Measurements from ENCODE around the gene ABHD1. TPM values are rescaled to one million over a fixed set of nuclear protein-coding genes. Genes with fewer than 3 reads are reported as not detected.

ABHD1 gene
- total RNA-seq, 1 experiment from 2014 or later: 1.1 TPM

GRCh38 chr2:27177441-27178351 is 54.1 kb downstream of the ABHD1 start:
- in situ Hi-C loops (cut with HindIII; ENCODE audit: low pct_unique_long_range_greater_than_20kb, low sequenced_read_pairs): no loop called here

DNA sequence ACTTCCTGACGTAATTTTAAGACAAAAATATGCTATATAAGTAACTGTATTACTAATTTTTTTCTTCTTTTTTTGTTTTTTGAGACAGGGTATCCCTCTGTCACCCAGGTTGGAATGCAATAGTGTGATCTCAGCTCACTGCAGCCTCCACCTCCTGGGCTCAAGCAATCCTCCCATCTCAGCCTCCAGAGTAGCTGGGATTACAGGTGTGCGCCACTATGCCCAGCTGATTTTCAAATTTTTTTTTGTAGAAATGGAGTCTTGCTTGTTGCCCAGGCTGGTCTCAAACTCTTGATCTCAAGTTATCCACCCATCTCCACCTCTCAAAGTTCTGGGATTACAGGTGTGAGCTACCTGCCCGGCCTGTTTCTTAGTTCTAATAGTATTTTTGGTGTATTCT is 54.9 kb downstream of the ABHD1 start:
- in situ Hi-C loops (cut with HindIII; ENCODE audit: low pct_unique_long_range_greater_than_20kb, low sequenced_read_pairs): no loop called here
- no peak for DNase-seq (ENCODE audit: low read depth, low spot score)

More at GRCh38 chr2:27177441-27178351, 54.1 kb downstream of the ABHD1 start:
- no peak for DNase-seq (ENCODE audit: low read depth, low spot score)

GRCh38 chr2:27179344-27180000 is 55.9 kb downstream of the ABHD1 start:
- in situ Hi-C loops (cut with HindIII; ENCODE audit: low pct_unique_long_range_greater_than_20kb, low sequenced_read_pairs): no loop called here
- DNase-seq (ENCODE audit: low read depth, low spot score): no peak

Other genes with a start within 250 kb of the ABHD1 start
- 3.5 and 4.0 TPM in 2 replicates for gene MAPRE3, start 153.2 kb upstream of the ABHD1 start, total RNA-seq (2014; rRNA removed; shearing (Covaris generic))
- gene TMEM214, start 90.8 kb upstream of the ABHD1 start, total RNA-seq (2014; rRNA removed; shearing (Covaris generic)): 76.8 and 88.5 TPM in 2 replicates
- gene AGBL5, start 72.1 kb upstream of the ABHD1 start, total RNA-seq (2014; rRNA removed; shearing (Covaris generic)): 30.7 and 32.1 TPM in 2 replicates
- 408 and 444 TPM in 2 replicates for gene OST4, start 52.2 kb upstream of the ABHD1 start, total RNA-seq (2014; rRNA removed; shearing (Covaris generic))
- 0.11 and 0.71 TPM in 2 replicates for gene EMILIN1, start 45.2 kb upstream of the ABHD1 start, total RNA-seq (2014; rRNA removed; shearing (Covaris generic))
- 3.0 and 3.2 TPM in 2 replicates for gene KHK, start 37.0 kb upstream of the ABHD1 start, total RNA-seq (2014; rRNA removed; shearing (Covaris generic))
- 20.4 and 22.3 TPM in 2 replicates for gene CGREF1, start 4.7 kb upstream of the ABHD1 start, total RNA-seq (2014; rRNA removed; shearing (Covaris generic))
- 95.3 and 98.1 TPM in 2 replicates for gene PREB, start 10.8 kb downstream of the ABHD1 start, total RNA-seq (2014; rRNA removed; shearing (Covaris generic))
- not detected in 2 replicates for gene PRR30, start 15.6 kb downstream of the ABHD1 start, total RNA-seq (2014; rRNA removed; shearing (Covaris generic))
- gene TCF23, start 25.2 kb downstream of the ABHD1 start, total RNA-seq (2014; rRNA removed; shearing (Covaris generic)): not detected in 2 replicates
- gene ATRAID, start 88.2 kb downstream of the ABHD1 start, total RNA-seq (2014; rRNA removed; shearing (Covaris generic)): 372 and 405 TPM in 2 replicates
- gene SLC5A6, start 88.5 kb downstream of the ABHD1 start, total RNA-seq (2014; rRNA removed; shearing (Covaris generic)): 87.1 and 89.2 TPM in 2 replicates
- 37.0 and 38.3 TPM in 2 replicates for gene CAD, start 93.6 kb downstream of the ABHD1 start, total RNA-seq (2014; rRNA removed; shearing (Covaris generic))
- 0.24 and 1.2 TPM in 2 replicates for gene SLC30A3, start 139.2 kb downstream of the ABHD1 start, total RNA-seq (2014; rRNA removed; shearing (Covaris generic))
- not detected in 2 replicates for gene DNAJC5G, start 151.6 kb downstream of the ABHD1 start, total RNA-seq (2014; rRNA removed; shearing (Covaris generic))
- not detected in 2 replicates for gene TRIM54, start 158.6 kb downstream of the ABHD1 start, total RNA-seq (2014; rRNA removed; shearing (Covaris generic))
- 2.3 and 6.0 TPM in 2 replicates for gene UCN, start 184.6 kb downstream of the ABHD1 start, total RNA-seq (2014; rRNA removed; shearing (Covaris generic))
- 268 and 286 TPM in 2 replicates for gene MPV17, start 199.3 kb downstream of the ABHD1 start, total RNA-seq (2014; rRNA removed; shearing (Covaris generic))
- gene GTF3C2, start 232.9 kb downstream of the ABHD1 start, total RNA-seq (2014; rRNA removed; shearing (Covaris generic)): 99.9 and 100.0 TPM in 2 replicates
- gene EIF2B4, start 246.5 kb downstream of the ABHD1 start, total RNA-seq (2014; rRNA removed; shearing (Covaris generic)): 32.8 and 36.9 TPM in 2 replicates
- gene SNX17, start 246.8 kb downstream of the ABHD1 start, total RNA-seq (2014; rRNA removed; shearing (Covaris generic)): 229 and 234 TPM in 2 replicates

Data from SK-MEL-5 (cell line).